AG08396 (cell line): ENCODE results near the gene THSD7A.
A peak's percentile ranks its signal among the peaks of the same experiment; 100 is the strongest.
"Not testable (repeated sequence)": the region's sequence is repeated elsewhere in the genome, so short reads cannot be mapped to it uniquely, and the experiment has no call there.

ENCODE experiments used
- DNase-seq: peaks from one replicate; pipeline ENCODE4 v3.0.0; 2012; ENCODE audit warnings: low spot score, mixed read lengths

The THSD7A gene

GRCh38 chr7:11452476-11452875, 379.5 kb downstream of the THSD7A start:
- DNase-seq: no peak

GRCh38 chr7:11450281-11450680, 381.7 kb downstream of the THSD7A start:
- no peak for DNase-seq

GRCh38 chr7:11449316-11449715, 382.7 kb downstream of the THSD7A start:
- no peak for DNase-seq

- no peak for DNase-seq
Observed at GRCh38 chr7:11448323-11448722, 383.7 kb downstream of the THSD7A start.

- DNase-seq: no peak
Observed at GRCh38 chr7:11447106-11447505, 384.9 kb downstream of the THSD7A start.

GRCh38 chr7:11443934-11444333, 388.1 kb downstream of the THSD7A start:
- DNase-seq: not testable (repeated sequence)

GRCh38 chr7:11437994-11438393, 394.0 kb downstream of the THSD7A start:
- peak; percentile 2 for DNase-seq

GRCh38 chr7:11436773-11437524, 395.0 kb downstream of the THSD7A start:
- DNase-seq: no peak

- peak; percentile 9 for DNase-seq
Observed at GRCh38 chr7:11436316-11436715, 395.7 kb downstream of the THSD7A start.

- DNase-seq: no peak
Observed at GRCh38 chr7:11434366-11434765, 397.6 kb downstream of the THSD7A start.

GRCh38 chr7:11430841-11431240, 401.2 kb downstream of the THSD7A start:
- no peak for DNase-seq

- DNase-seq: no peak
Observed at GRCh38 chr7:11430112-11430511, 401.9 kb downstream of the THSD7A start.

- no peak for DNase-seq
Observed at GRCh38 chr7:11428877-11429581, 403.0 kb downstream of the THSD7A start.

GRCh38 chr7:11427686-11428273, 404.2 kb downstream of the THSD7A start:
- peak; percentile 30 for DNase-seq

- DNase-seq: no peak
Observed at GRCh38 chr7:11424006-11424405, 408.0 kb downstream of the THSD7A start.

- no peak for DNase-seq
Observed at GRCh38 chr7:11420049-11420448, 411.9 kb downstream of the THSD7A start.

GRCh38 chr7:11416641-11417458, 415.1 kb downstream of the THSD7A start:
- no peak for DNase-seq

- no peak for DNase-seq
Observed at GRCh38 chr7:11415101-11415500, 416.9 kb downstream of the THSD7A start.

- no peak for DNase-seq
Observed at GRCh38 chr7:11413901-11414300, 418.1 kb downstream of the THSD7A start.

GRCh38 chr7:11412036-11412435, 420.0 kb downstream of the THSD7A start:
- no peak for DNase-seq

- no peak for DNase-seq
Observed at GRCh38 chr7:11410656-11411644, 421.0 kb downstream of the THSD7A start.
